IPS-15b (cell line): ENCODE results near the gene COL16A1.

Experiments used
- H3K27me3 ChIP-seq: one replicate; pipeline ENCODE4 v1.6.1; 2013; ENCODE audit warnings: low read length; ENCODE audit not compliant: control insufficient read depth, insufficient read depth
- H3K36me3 ChIP-seq: one replicate; pipeline ENCODE4 v1.6.1; 2013; ENCODE audit warnings: low read length; ENCODE audit not compliant: control insufficient read depth, insufficient read depth
- H3K4me1 ChIP-seq: one replicate; pipeline ENCODE4 v1.6.1; 2013; ENCODE audit warnings: mild to moderate bottlenecking, low read length; ENCODE audit not compliant: control insufficient read depth, insufficient read depth
- H3K4me3 ChIP-seq: one replicate; pipeline ENCODE4 v1.5.1; 2013; ENCODE audit warnings: low read depth, low read length
- H3K9ac ChIP-seq: one replicate; pipeline ENCODE4 v1.6.1; 2013; ENCODE audit warnings: low read depth, mild to moderate bottlenecking, low read length
- H3K9me3 ChIP-seq: one replicate; pipeline ENCODE4 v1.6.1; 2013; ENCODE audit warnings: mild to moderate bottlenecking, low read length; ENCODE audit not compliant: control insufficient read depth, insufficient read depth

Gene COL16A1

GRCh38 chr1:31637915-31638673, 65.7 kb downstream of the COL16A1 start:
- H3K9me3 ChIP-seq: no peaks in the 10 kb centered on the region
- no peak overlapping the region for H3K9ac ChIP-seq
- H3K36me3 ChIP-seq: no peaks in the 10 kb centered on the region
- H3K4me3 ChIP-seq: no peak overlapping the region
- no peaks in the 10 kb centered on the region for H3K4me1 ChIP-seq
- no peaks in the 10 kb centered on the region for H3K27me3 ChIP-seq

GRCh38 chr1:31633117-31633516, 70.7 kb downstream of the COL16A1 start:
- no peaks in the 10 kb centered on the region for H3K9me3 ChIP-seq

GRCh38 chr1:31632649-31633048, 71.2 kb downstream of the COL16A1 start:
- Histone ChIP-seq H3K36me3 (peaks cover 21% of the 10 kb centered on the region), H3K27me3 (no peaks in the 10 kb centered on the region), H3K4me3 (no peak overlapping the region), H3K9me3 (no peaks in the 10 kb centered on the region), H3K4me1 (no peaks in the 10 kb centered on the region), H3K9ac (no peak overlapping the region)

More at GRCh38 chr1:31633117-31633516, 70.7 kb downstream of the COL16A1 start:
- Histone ChIP-seq H3K4me3 (no peak overlapping the region), H3K4me1 (no peaks in the 10 kb centered on the region), H3K36me3 (peaks cover 21% of the 10 kb centered on the region), H3K27me3 (no peaks in the 10 kb centered on the region), H3K9ac (no peak overlapping the region)

GRCh38 chr1:31628931-31629556, 74.8 kb downstream of the COL16A1 start:
- Histone ChIP-seq H3K36me3 (peaks cover 21% of the 10 kb centered on the region), H3K9ac (no peak overlapping the region), H3K4me1 (no peaks in the 10 kb centered on the region)

GRCh38 chr1:31627930-31628559, 75.8 kb downstream of the COL16A1 start:
- no peak overlapping the region for H3K9ac ChIP-seq
- H3K9me3 ChIP-seq: no peaks in the 10 kb centered on the region
- H3K27me3 ChIP-seq: no peaks in the 10 kb centered on the region
- H3K4me1 ChIP-seq: no peaks in the 10 kb centered on the region
- H3K36me3 ChIP-seq: peaks cover 21% of the 10 kb centered on the region
- H3K4me3 ChIP-seq: no peak overlapping the region

More at GRCh38 chr1:31628931-31629556, 74.8 kb downstream of the COL16A1 start:
- H3K4me3 ChIP-seq: no peak overlapping the region
- no peaks in the 10 kb centered on the region for H3K27me3 ChIP-seq
- no peaks in the 10 kb centered on the region for H3K9me3 ChIP-seq

- Histone ChIP-seq H3K9me3 (no peaks in the 10 kb centered on the region), H3K4me1 (no peaks in the 10 kb centered on the region), H3K9ac (no peak overlapping the region), H3K36me3 (peaks cover 16% of the 10 kb centered on the region), H3K27me3 (no peaks in the 10 kb centered on the region), H3K4me3 (no peak overlapping the region)
Measured at GRCh38 chr1:31627301-31627929, 76.4 kb downstream of the COL16A1 start.

- H3K4me3 ChIP-seq: no peak overlapping the region
- H3K9me3 ChIP-seq: no peaks in the 10 kb centered on the region
- H3K36me3 ChIP-seq: peaks cover 13% of the 10 kb centered on the region
- no peaks in the 10 kb centered on the region for H3K4me1 ChIP-seq
- no peaks in the 10 kb centered on the region for H3K27me3 ChIP-seq
- no peak overlapping the region for H3K9ac ChIP-seq
Measured at GRCh38 chr1:31626223-31627207, 77.3 kb downstream of the COL16A1 start.

- H3K4me3 ChIP-seq: no peak overlapping the region
- H3K4me1 ChIP-seq: no peaks in the 10 kb centered on the region
- peaks cover 7% of the 10 kb centered on the region for H3K36me3 ChIP-seq
- H3K9me3 ChIP-seq: no peaks in the 10 kb centered on the region
- H3K27me3 ChIP-seq: no peaks in the 10 kb centered on the region
- H3K9ac ChIP-seq: no peak overlapping the region
Measured at GRCh38 chr1:31625561-31626222, 78.1 kb downstream of the COL16A1 start.

GRCh38 chr1:31624731-31625514, 78.9 kb downstream of the COL16A1 start:
- Histone ChIP-seq H3K4me3 (no peak overlapping the region), H3K4me1 (no peaks in the 10 kb centered on the region), H3K9ac (no peak overlapping the region), H3K36me3 (no peaks in the 10 kb centered on the region), H3K27me3 (no peaks in the 10 kb centered on the region), H3K9me3 (no peaks in the 10 kb centered on the region)

- Histone ChIP-seq H3K27me3 (peaks cover 1% of the 10 kb centered on the region), H3K36me3 (no peaks in the 10 kb centered on the region), H3K9me3 (no peaks in the 10 kb centered on the region), H3K4me1 (no peaks in the 10 kb centered on the region), H3K4me3 (no peak overlapping the region), H3K9ac (no peak overlapping the region)
Measured at GRCh38 chr1:31624309-31624708, 79.5 kb downstream of the COL16A1 start.
